K562 (cell line): ENCODE measurements around the gene OSCP1. TPM values are rescaled to one million over a fixed set of nuclear protein-coding genes. Genes with fewer than 3 reads are reported as not detected.
A peak's percentile ranks its signal among the peaks of the same experiment; 100 is the strongest.

Experiments used
- CCAR2 ChIP-seq: fragments of 200-400 bp; formaldehyde crosslinking; IDR thresholded peaks from 2 replicates; pipeline ENCODE4 v1.6.1; 2017; ENCODE audit warnings: mild to moderate bottlenecking, low read depth, low read length
- ELF2 ChIP-seq: fragments of 250-450 bp; sonication (Bioruptor Pico); IDR thresholded peaks from 2 replicates; pipeline ENCODE4 v1.5.0; 2021; ENCODE audit warnings: mild to moderate bottlenecking
- ETV5 ChIP-seq: sonication (generic); formaldehyde crosslinking; IDR thresholded peaks from 2 replicates; pipeline ENCODE4 v1.4.0; 2020; ENCODE audit warnings: low read depth, mild to moderate bottlenecking, missing genetic modification reagents
- GABPB1 ChIP-seq: sonication (generic); formaldehyde crosslinking; IDR thresholded peaks from 2 replicates; pipeline ENCODE4 v1.8.0; 2022; ENCODE audit warnings: mild to moderate bottlenecking, missing genetic modification reagents
- HMGN3 ChIP-seq: IDR thresholded peaks from 2 replicates; pipeline ENCODE4 v1.6.1; 2011; ENCODE audit warnings: borderline replicate concordance, low read depth, mild to moderate bottlenecking, mixed read lengths, low read length; ENCODE audit not compliant: insufficient read length; ENCODE audit errors: extremely low read depth
- MEIS2 ChIP-seq: fragments of 450-650 bp; IDR thresholded peaks from 2 replicates; pipeline ENCODE4 v1.6.1; 2014; ENCODE audit warnings: mild to moderate bottlenecking; ENCODE audit not compliant: partially characterized antibody
- NFIX ChIP-seq: fragments of 250-450 bp; sonication (Bioruptor Pico); IDR thresholded peaks from 2 replicates; pipeline ENCODE4 v1.4.0; 2020; ENCODE audit warnings: low read depth, mild to moderate bottlenecking, moderate library complexity
- SIN3A ChIP-seq, 2 experiments: fragments of 150-350 bp in 1 of 2; IDR thresholded peaks; 2 replicates each; pipeline ENCODE4 v1.6.1; 2011 to 2016; ENCODE audit warnings: borderline replicate concordance in 2 of 2, low read depth in 2 of 2, low read length in 2 of 2, mild to moderate bottlenecking in 2 of 2, moderate library complexity in 2 of 2; ENCODE audit not compliant: control insufficient read depth in 1 of 2
- SMARCA4 ChIP-seq: fragments of 450-650 bp; IDR thresholded peaks from 2 replicates; pipeline ENCODE4 v1.6.1; 2016
- SRF ChIP-seq, 2 experiments: fragments of 250-450, 450-650 bp in 1 of 2; sonication (Bioruptor Pico) in 1 of 2; sonication (generic) in 1 of 2; formaldehyde crosslinking; IDR thresholded peaks; 2 replicates each; pipeline versions ENCODE4 v1.5.0 to v1.5.1; 2020 to 2022; ENCODE audit warnings: mild to moderate bottlenecking in 1 of 2, missing genetic modification reagents in 1 of 2
- ZFPM2 ChIP-seq: fragments of 250-450 bp; sonication (Bioruptor Pico); IDR thresholded peaks from 2 replicates; pipeline ENCODE4 v1.5.1; 2022; ENCODE audit warnings: mild to moderate bottlenecking
- polyA plus RNA-seq, 8 experiments: library from polyadenylated mRNA; depleted of rRNA in 4 of 8; stranded (reverse) in 5 of 8; unstranded in 3 of 8; fragments of >200 nt; fragmentation: Nextera tagmentation in 2 of 8; fragmentation: Illumina TruSeq in 1 of 8; extraction: Ambion mirVana in 2 of 8; extraction: Trizol in 1 of 8; gene quantifications; 2 replicates each; pipeline versions ENCODE4 v1.2.1 to v1.2.3, GENCODE V29; 2011 to 2014; ENCODE audit warnings: inconsistent platforms in 1 of 8, missing spikeins in 1 of 8
- total RNA-seq, 7 experiments: library from RNA; depleted of rRNA in 6 of 7; stranded (reverse); fragments of >200 nt in 6 of 7; fragmentation: Illumina TruSeq in 2 of 7; extraction: Trizol in 2 of 7; gene quantifications; 2 replicates each; pipeline versions ENCODE4 v1.2.1 to v1.2.3, GENCODE V29; 2011 to 2021; ENCODE audit warnings: low replicate concordance in 1 of 7
- TF ChIP-seq, protein P1 (sequence below): sonication (generic); formaldehyde crosslinking; IDR thresholded peaks from 2 replicates; pipeline ENCODE4 v1.8.1; 2023; ENCODE audit warnings: mild to moderate bottlenecking, missing genetic modification reagents
- TF ChIP-seq, protein P2 (sequence below), 3 experiments: fragments of 200-800 bp in 1 of 3; sonication (Bioruptor generic) in 1 of 3; sonication (generic) in 1 of 3; formaldehyde crosslinking in 1 of 3; IDR thresholded peaks; 2 replicates each; pipeline versions ENCODE4 v1.6.1 to v1.8.0; 2016 to 2022; ENCODE audit warnings: mild to moderate bottlenecking in 2 of 3, missing compliant biosample characterization in 2 of 3, missing genetic modification characterization in 2 of 3, missing genetic modification reagents in 1 of 3
- TF ChIP-seq, protein P3 (sequence below): sonication (generic); formaldehyde crosslinking; IDR thresholded peaks from 2 replicates; pipeline ENCODE4 v1.8.0; 2022; ENCODE audit warnings: mild to moderate bottlenecking, missing genetic modification reagents, borderline replicate concordance
- TF ChIP-seq, protein P4 (sequence below): fragments of 200-800 bp; sonication (Bioruptor generic); IDR thresholded peaks from 2 replicates; pipeline ENCODE4 v1.6.1; 2017; ENCODE audit warnings: missing genetic modification characterization, missing compliant biosample characterization
- TF ChIP-seq, protein P5 (sequence below), 2 experiments: IDR thresholded peaks; 2 replicates each; pipeline ENCODE4 v1.6.1; 2011; ENCODE audit warnings: borderline replicate concordance in 1 of 2, control low read depth in 1 of 2, low read depth in 1 of 2, low read length in 1 of 2, mild to moderate bottlenecking in 1 of 2, mixed read lengths in 1 of 2, moderate library complexity in 1 of 2; ENCODE audit not compliant: insufficient read depth in 1 of 2, insufficient read length in 1 of 2, poor library complexity in 1 of 2, severe bottlenecking in 1 of 2; ENCODE audit errors: extremely low read depth in 1 of 2

OSCP1 gene
- total and polyA plus RNA-seq, 9 of the 15 experiments (the other 6 are each of a cell fraction or from before 2014, with no cell fraction given) = 0.15 to 0.40 (median 0.33) TPM; not detected in 5

DNA sequence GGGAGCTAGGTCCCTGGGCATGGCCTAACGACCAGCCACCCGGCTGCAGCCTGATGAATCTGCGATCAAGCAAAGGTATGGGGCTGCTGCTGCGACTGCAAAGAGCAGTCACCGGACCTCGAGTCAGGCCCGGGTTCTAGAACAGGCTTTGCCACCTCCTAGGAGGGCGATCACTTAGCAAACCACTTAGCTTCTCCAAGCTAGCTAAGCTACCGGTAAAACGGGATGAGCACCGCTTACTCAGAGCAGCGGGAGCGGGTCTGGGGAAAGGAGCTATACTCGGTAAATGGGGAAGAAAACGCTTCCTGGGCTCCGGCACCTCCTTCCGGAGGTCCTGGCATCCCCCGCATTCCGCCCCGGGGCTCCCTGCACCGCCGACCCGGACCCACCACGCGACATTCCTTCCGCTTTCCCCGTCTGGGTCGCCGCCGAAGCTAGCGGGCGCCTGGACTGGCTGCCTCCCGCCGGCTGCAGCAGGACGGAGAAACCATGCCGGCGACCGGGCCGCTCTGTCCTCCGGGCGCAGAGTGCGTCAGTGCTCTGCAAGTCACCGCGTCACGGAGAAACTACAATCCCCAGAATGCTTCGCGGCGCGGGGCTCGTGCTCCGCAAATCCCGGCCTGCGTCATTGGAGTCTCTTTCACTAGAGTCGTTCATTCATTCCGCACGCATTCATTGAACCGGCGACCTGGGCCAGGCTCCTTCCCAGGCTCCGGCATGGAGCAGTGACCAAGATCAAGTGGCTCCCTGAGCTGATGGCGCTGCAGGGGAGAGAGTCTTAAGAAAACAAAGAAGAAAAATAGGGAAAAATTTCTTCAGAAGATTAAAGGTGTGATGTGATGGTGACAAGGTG lies 52.6 kb downstream of the OSCP1 start, which contains the start of gene LSM10 (continued):
- TF ChIP-seq NFIX (CRISPR knock-in tag) = no peak
- peak; percentile 74; the same call in 1 of the 2 replicates for TF ChIP-seq ZFPM2
- TF ChIP-seq SRF (CRISPR knock-in tag; IDR thresholded peaks at IDR 0.05) = peak in 1 of 2 experiments; percentile 61; a peak in 2 of 4 replicates
- TF ChIP-seq, protein P1, sequence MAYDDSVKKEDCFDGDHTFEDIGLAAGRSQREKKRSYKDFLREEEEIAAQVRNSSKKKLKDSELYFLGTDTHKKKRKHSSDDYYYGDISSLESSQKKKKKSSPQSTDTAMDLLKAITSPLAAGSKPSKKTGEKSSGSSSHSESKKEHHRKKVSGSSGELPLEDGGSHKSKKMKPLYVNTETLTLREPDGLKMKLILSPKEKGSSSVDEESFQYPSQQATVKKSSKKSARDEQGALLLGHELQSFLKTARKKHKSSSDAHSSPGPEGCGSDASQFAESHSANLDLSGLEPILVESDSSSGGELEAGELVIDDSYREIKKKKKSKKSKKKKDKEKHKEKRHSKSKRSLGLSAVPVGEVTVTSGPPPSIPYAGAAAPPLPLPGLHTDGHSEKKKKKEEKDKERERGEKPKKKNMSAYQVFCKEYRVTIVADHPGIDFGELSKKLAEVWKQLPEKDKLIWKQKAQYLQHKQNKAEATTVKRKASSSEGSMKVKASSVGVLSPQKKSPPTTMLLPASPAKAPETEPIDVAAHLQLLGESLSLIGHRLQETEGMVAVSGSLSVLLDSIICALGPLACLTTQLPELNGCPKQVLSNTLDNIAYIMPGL (CRISPR knock-in tag) = 0 out of 2 replicates have a peak, but pooled peaks have one; percentile 30
- TF ChIP-seq ELF2 = peak; percentile 69; the same call in 1 of the 2 replicates
- TF ChIP-seq, protein P2, sequence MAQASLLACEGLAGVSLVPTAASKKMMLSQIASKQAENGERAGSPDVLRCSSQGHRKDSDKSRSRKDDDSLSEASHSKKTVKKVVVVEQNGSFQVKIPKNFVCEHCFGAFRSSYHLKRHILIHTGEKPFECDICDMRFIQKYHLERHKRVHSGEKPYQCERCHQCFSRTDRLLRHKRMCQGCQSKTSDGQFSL (CRISPR knock-in tag; IDR thresholded peaks at IDR 0.05) = peak; percentile 71
- TF ChIP-seq, protein P2 (tag; IDR thresholded peaks at IDR 0.05) = no peak
- TF ChIP-seq GABPB1 (CRISPR knock-in tag) = peak; percentile 86
- peak; percentile 30 for TF ChIP-seq MEIS2
- TF ChIP-seq SIN3A (IDR thresholded peaks at IDR 0.05; ENCODE audit: borderline replicate concordance in 2 of 2, control insufficient read depth in 1 of 2, low read depth in 2 of 2, low read length in 2 of 2) = peak; percentile 65 to 97; a peak in 3 of 4 replicates
- peak; percentile 74 for TF ChIP-seq ETV5 (CRISPR knock-in tag)
- TF ChIP-seq, protein P3, sequence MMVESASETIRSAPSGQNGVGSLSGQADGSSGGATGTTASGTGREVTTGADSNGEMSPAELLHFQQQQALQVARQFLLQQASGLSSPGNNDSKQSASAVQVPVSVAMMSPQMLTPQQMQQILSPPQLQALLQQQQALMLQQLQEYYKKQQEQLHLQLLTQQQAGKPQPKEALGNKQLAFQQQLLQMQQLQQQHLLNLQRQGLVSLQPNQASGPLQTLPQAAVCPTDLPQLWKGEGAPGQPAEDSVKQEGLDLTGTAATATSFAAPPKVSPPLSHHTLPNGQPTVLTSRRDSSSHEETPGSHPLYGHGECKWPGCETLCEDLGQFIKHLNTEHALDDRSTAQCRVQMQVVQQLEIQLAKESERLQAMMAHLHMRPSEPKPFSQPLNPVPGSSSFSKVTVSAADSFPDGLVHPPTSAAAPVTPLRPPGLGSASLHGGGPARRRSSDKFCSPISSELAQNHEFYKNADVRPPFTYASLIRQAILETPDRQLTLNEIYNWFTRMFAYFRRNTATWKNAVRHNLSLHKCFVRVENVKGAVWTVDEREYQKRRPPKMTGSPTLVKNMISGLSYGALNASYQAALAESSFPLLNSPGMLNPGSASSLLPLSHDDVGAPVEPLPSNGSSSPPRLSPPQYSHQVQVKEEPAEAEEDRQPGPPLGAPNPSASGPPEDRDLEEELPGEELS = peak; percentile 67; the same call in 1 of the 2 replicates
- TF ChIP-seq HMGN3 = peak; percentile 83
- TF ChIP-seq, protein P4, sequence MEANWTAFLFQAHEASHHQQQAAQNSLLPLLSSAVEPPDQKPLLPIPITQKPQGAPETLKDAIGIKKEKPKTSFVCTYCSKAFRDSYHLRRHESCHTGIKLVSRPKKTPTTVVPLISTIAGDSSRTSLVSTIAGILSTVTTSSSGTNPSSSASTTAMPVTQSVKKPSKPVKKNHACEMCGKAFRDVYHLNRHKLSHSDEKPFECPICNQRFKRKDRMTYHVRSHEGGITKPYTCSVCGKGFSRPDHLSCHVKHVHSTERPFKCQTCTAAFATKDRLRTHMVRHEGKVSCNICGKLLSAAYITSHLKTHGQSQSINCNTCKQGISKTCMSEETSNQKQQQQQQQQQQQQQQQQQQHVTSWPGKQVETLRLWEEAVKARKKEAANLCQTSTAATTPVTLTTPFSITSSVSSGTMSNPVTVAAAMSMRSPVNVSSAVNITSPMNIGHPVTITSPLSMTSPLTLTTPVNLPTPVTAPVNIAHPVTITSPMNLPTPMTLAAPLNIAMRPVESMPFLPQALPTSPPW (CRISPR knock-in tag) = peak; percentile 38; the same call in 1 of the 2 replicates
- peak; percentile 18 for TF ChIP-seq SMARCA4
- no peak for TF ChIP-seq CCAR2
- TF ChIP-seq, protein P5, sequence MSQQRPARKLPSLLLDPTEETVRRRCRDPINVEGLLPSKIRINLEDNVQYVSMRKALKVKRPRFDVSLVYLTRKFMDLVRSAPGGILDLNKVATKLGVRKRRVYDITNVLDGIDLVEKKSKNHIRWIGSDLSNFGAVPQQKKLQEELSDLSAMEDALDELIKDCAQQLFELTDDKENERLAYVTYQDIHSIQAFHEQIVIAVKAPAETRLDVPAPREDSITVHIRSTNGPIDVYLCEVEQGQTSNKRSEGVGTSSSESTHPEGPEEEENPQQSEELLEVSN (IDR thresholded peaks at IDR 0.05; ENCODE audit: borderline replicate concordance in 1 of 2, extremely low read depth in 1 of 2, insufficient read depth in 1 of 2, insufficient read length in 1 of 2, low read depth in 1 of 2, low read length in 1 of 2, poor library complexity in 1 of 2, severe bottlenecking in 1 of 2) = peak in 1 of 2 experiments; percentile 68
